OCI-LY3 (cell line): Measurements from ENCODE around the gene C10orf90.

ENCODE experiments used
- H2AFZ ChIP-seq: fragments of 200-600, 300-600 bp; shearing (Covaris generic); 2 replicates; pipeline ENCODE4 v1.6.0; 2014; ENCODE audit warnings: antibody characterized with exemption, low read depth, low read length
- H3K27ac ChIP-seq: fragments of 200-600, 300-600 bp; sonication (generic); 2 replicates; pipeline ENCODE4 v1.5.1; 2014; ENCODE audit warnings: mild to moderate bottlenecking, low read length, moderate library complexity, mixed read lengths
- H3K27me3 ChIP-seq: fragments of 200-600, 300-600 bp; sonication (generic); 2 replicates; pipeline ENCODE4 v1.6.1; 2014; ENCODE audit warnings: low read depth, low read length, mixed read lengths
- H3K36me3 ChIP-seq: fragments of 200-600, 300-600 bp; sonication (generic); replicated peaks from 2 replicates; pipeline ENCODE3; 2014; ENCODE audit warnings: low read depth, low read length, mixed read lengths
- H3K4me1 ChIP-seq: fragments of 300-600, 200-600 bp; sonication (generic); 2 replicates; pipeline ENCODE4 v1.6.1; 2014; ENCODE audit warnings: low read length, mixed read lengths
- H3K4me2 ChIP-seq: fragments of 200-600, 300-600 bp; sonication (generic); 2 replicates; pipeline ENCODE4 v1.6.1; 2014; ENCODE audit warnings: low read length, mixed read lengths
- H3K4me3 ChIP-seq: fragments of 300-600, 200-600 bp; sonication (generic); 2 replicates; pipeline ENCODE4 v1.5.1; 2014; ENCODE audit warnings: antibody characterized with exemption, mild to moderate bottlenecking, low read length, moderate library complexity
- H3K79me2 ChIP-seq: fragments of 300-600, 200-600 bp; shearing (Covaris generic); 2 replicates; pipeline ENCODE4 v1.6.1; 2014; ENCODE audit warnings: mild to moderate bottlenecking, low read length, mixed read lengths
- H3K9ac ChIP-seq: fragments of 300-600, 200-600 bp; shearing (Covaris generic); 2 replicates; pipeline ENCODE4 v1.6.0; 2014; ENCODE audit warnings: mild to moderate bottlenecking, low read length, moderate library complexity
- H3K9me3 ChIP-seq: fragments of 200-600, 300-600 bp; shearing (Covaris generic); 2 replicates; pipeline ENCODE4 v1.6.1; 2014; ENCODE audit warnings: low read length, mixed read lengths; ENCODE audit not compliant: insufficient read depth
- H4K20me1 ChIP-seq: fragments of 200-600, 300-600 bp; sonication (generic); 2 replicates; pipeline ENCODE4 v1.6.1; 2016; ENCODE audit warnings: low read length, mixed read lengths; ENCODE audit not compliant: insufficient read depth
- CTCF ChIP-seq: fragments of 200-600, 300-600 bp; sonication (generic); IDR thresholded peaks from 2 replicates; pipeline ENCODE4 v1.5.1; 2014; ENCODE audit warnings: antibody characterized with exemption, low read length, low read depth
- EZH2phosphoT487 ChIP-seq: fragments of 200-600 bp; shearing (Covaris generic); IDR thresholded peaks from 2 replicates; pipeline ENCODE4 v1.6.1; 2018; ENCODE audit warnings: antibody characterized with exemption, mixed run types, low read depth

The C10orf90 gene

GRCh38 chr10:126519185-126519584 lies 151.3 kb downstream of the C10orf90 start:
- no peaks in the 10 kb centered on the region for H3K9me3 ChIP-seq
- H3K4me3 ChIP-seq = no peak overlapping the region
- H3K79me2 ChIP-seq = no peaks in the 10 kb centered on the region
- no peaks in the 10 kb centered on the region for H3K4me1 ChIP-seq
- H3K36me3 ChIP-seq = no peaks in the 10 kb centered on the region
- TF ChIP-seq EZH2phosphoT487 (no peak), CTCF (no peak)
- no peak overlapping the region for H3K9ac ChIP-seq
- H3K27me3 ChIP-seq = no peaks in the 10 kb centered on the region
- no peak overlapping the region for H2AFZ ChIP-seq
- H4K20me1 ChIP-seq = no peaks in the 10 kb centered on the region
- no peak overlapping the region for H3K4me2 ChIP-seq
- H3K27ac ChIP-seq = no peak overlapping the region

- H3K9ac ChIP-seq = no peak overlapping the region
- H2AFZ ChIP-seq = no peak overlapping the region
- no peaks in the 10 kb centered on the region for H3K9me3 ChIP-seq
- H3K27me3 ChIP-seq = no peaks in the 10 kb centered on the region
- no peak overlapping the region for H3K27ac ChIP-seq
- TF ChIP-seq EZH2phosphoT487 (no peak), CTCF (no peak)
- no peaks in the 10 kb centered on the region for H3K79me2 ChIP-seq
- no peaks in the 10 kb centered on the region for H3K4me1 ChIP-seq
- no peaks in the 10 kb centered on the region for H3K36me3 ChIP-seq
- no peak overlapping the region for H3K4me3 ChIP-seq
- no peak overlapping the region for H3K4me2 ChIP-seq
- no peaks in the 10 kb centered on the region for H4K20me1 ChIP-seq
Observed at GRCh38 chr10:126518218-126519080, 152.0 kb downstream of the C10orf90 start.

GRCh38 chr10:126516515-126516914 lies 154.0 kb downstream of the C10orf90 start:
- no peak overlapping the region for H3K27ac ChIP-seq
- H3K79me2 ChIP-seq = no peaks in the 10 kb centered on the region
- TF ChIP-seq EZH2phosphoT487 (no peak), CTCF (no peak)
- no peaks in the 10 kb centered on the region for H3K36me3 ChIP-seq
- no peak overlapping the region for H2AFZ ChIP-seq
- no peak overlapping the region for H3K4me2 ChIP-seq
- no peaks in the 10 kb centered on the region for H4K20me1 ChIP-seq
- H3K4me3 ChIP-seq = no peak overlapping the region
- no peaks in the 10 kb centered on the region for H3K27me3 ChIP-seq
- H3K9me3 ChIP-seq = no peaks in the 10 kb centered on the region
- no peak overlapping the region for H3K9ac ChIP-seq
- H3K4me1 ChIP-seq = no peaks in the 10 kb centered on the region

GRCh38 chr10:126511917-126512479 lies 158.5 kb downstream of the C10orf90 start:
- H2AFZ ChIP-seq = no peak overlapping the region

More at GRCh38 chr10:126511917-126512479, 158.5 kb downstream of the C10orf90 start:
- no peak overlapping the region for H3K4me2 ChIP-seq
- H3K9ac ChIP-seq = no peak overlapping the region
- no peaks in the 10 kb centered on the region for H4K20me1 ChIP-seq
- H3K9me3 ChIP-seq = no peaks in the 10 kb centered on the region
- H3K27ac ChIP-seq = no peak overlapping the region
- H3K27me3 ChIP-seq = no peaks in the 10 kb centered on the region
- no peaks in the 10 kb centered on the region for H3K79me2 ChIP-seq
- no peaks in the 10 kb centered on the region for H3K4me1 ChIP-seq
- no peak for TF ChIP-seq EZH2phosphoT487
- no peak overlapping the region for H3K4me3 ChIP-seq
- no peaks in the 10 kb centered on the region for H3K36me3 ChIP-seq
